Spleen (tissue), 11 donors: ENCODE results near the gene LRRC32. TPM values are rescaled to one million over a fixed set of nuclear protein-coding genes. Genes with fewer than 3 reads are reported as not detected.

Experiments used
- DNase-seq: peaks from one replicate; pipeline ENCODE4 v3.0.0-alpha.2; 2020
- H3K27ac ChIP-seq, 8 donors: fragments of 200-600 bp; sonication (generic) in 7 of 8; 1 replicate in 4 of 8; 2 replicates in 4 of 8; pipeline versions ENCODE4 v1.5.0 to v1.8.0; 2016 to 2021; ENCODE audit warnings: inconsistent platforms in 4 of 8, mild to moderate bottlenecking in 4 of 8, moderate library complexity in 1 of 8
- H3K27me3 ChIP-seq, 7 donors: fragments of 200-600 bp; sonication (generic) in 6 of 7; replicated peaks in 1 of 7; 1 replicate in 4 of 7; 2 replicates in 3 of 7; pipeline versions ENCODE4 v1.5.0 to v1.8.0; 2016 to 2021; ENCODE audit warnings: inconsistent platforms in 3 of 7, mild to moderate bottlenecking in 1 of 7
- H3K36me3 ChIP-seq, 6 donors: fragments of 200-600 bp; sonication (generic) in 5 of 6; 1 replicate in 4 of 6; 2 replicates in 2 of 6; pipeline versions ENCODE4 v1.5.0 to v1.8.0; 2016 to 2021; ENCODE audit warnings: inconsistent platforms in 2 of 6
- H3K4me1 ChIP-seq, 6 donors: fragments of 200-600 bp; sonication (generic) in 5 of 6; 1 replicate in 3 of 6; 2 replicates in 3 of 6; pipeline versions ENCODE4 v1.5.0 to v1.8.0; 2016 to 2021; ENCODE audit warnings: inconsistent platforms in 3 of 6
- H3K4me3 ChIP-seq, 8 donors: fragments of 200-600 bp; sonication (generic) in 7 of 8; 1 replicate in 4 of 8; 2 replicates in 4 of 8; pipeline versions ENCODE4 v1.5.0 to v1.8.0; 2016 to 2021; ENCODE audit warnings: inconsistent platforms in 4 of 8, mild to moderate bottlenecking in 4 of 8, moderate library complexity in 2 of 8
- H3K9me3 ChIP-seq, 8 donors: fragments of 200-600 bp; sonication (generic) in 7 of 8; 1 replicate in 4 of 8; 2 replicates in 4 of 8; pipeline versions ENCODE4 v1.5.0 to v1.8.0; 2016 to 2021; ENCODE audit warnings: inconsistent platforms in 4 of 8
- POLR2A ChIP-seq, 3 donors: fragments of 450-650 bp; IDR thresholded peaks; one replicate each; pipeline ENCODE4 v1.5.1; 2017; ENCODE audit warnings: antibody characterized with exemption in 3 of 3, mild to moderate bottlenecking in 1 of 3
- POLR2AphosphoS5 ChIP-seq, 3 donors: sonication (generic); formaldehyde crosslinking; IDR thresholded peaks; one replicate each; pipeline ENCODE4 v1.5.1; 2017; ENCODE audit warnings: antibody characterized with exemption in 3 of 3
- WGBS, 5 donors: extraction: QIAGEN DNeasy Blood & Tissue Kit in 3 of 5; methylation state at CpG; one replicate each; pipeline versions ENCODE4 v1.1.5 to v1.1.7; 2013 to 2018; 5-methylcytosine and 5-hydroxymethylcytosine counted together
- intact Hi-C: fragments of 100-400 bp; cut with DNase I; formaldehyde crosslinking; loops from one replicate; pipeline ENCODE4 v1.15.0; 2023; ENCODE audit warnings: low total_unique reads
- polyA plus RNA-seq, 3 donors: library from polyadenylated mRNA; stranded (reverse); fragments of 200-250 nt; gene quantifications; one replicate each; pipeline ENCODE4 v1.2.1, GENCODE V29; 2013
- total RNA-seq, 7 donors: library from RNA; depleted of rRNA in 3 of 7; stranded (reverse); fragments of >200 nt in 3 of 7; fragmentation: NEBNext Ultra II Directional in 4 of 7; extraction: Animal tissue kit (Norgen Biotek cat#: 25700) in 4 of 7; gene quantifications; one replicate each; pipeline versions ENCODE4 v1.1.0 to v1.2.1, GENCODE V29; 2016 to 2021
- TF ChIP-seq, protein P1 (sequence below), 11 experiments: fragments of 200-600 bp in 7 of 11; fragments of 450-650 bp in 4 of 11; sonication (generic) in 4 of 11; IDR thresholded peaks in 8 of 11; conservative IDR thresholded peaks in 3 of 11; 1 replicate in 7 of 11; 2 replicates in 4 of 11; pipeline versions ENCODE4 v1.4.0 to v1.8.0; 2016 to 2021; ENCODE audit warnings: antibody characterized with exemption in 11 of 11, inconsistent platforms in 4 of 11, mild to moderate bottlenecking in 1 of 11
- donor health status: healthy with polysubstance abuse.
- donor health status: DM: no; HTN: no; CAD: no; lungs with moderate emphysema.
- donor health status: DM: no; HTN: no; CAD: no.
- donor health status: Bipolar disorder and iron deficiency.
- donor health status: healthy.
- donor health status: DM: no; HTN: no; CAD: no.
- donor health status: DM: yes; HTN: yes; CAD: no.

Gene LRRC32
- total and polyA plus RNA-seq, 10 donors = 25.9 to 214 (median 74.3) TPM

DNA sequence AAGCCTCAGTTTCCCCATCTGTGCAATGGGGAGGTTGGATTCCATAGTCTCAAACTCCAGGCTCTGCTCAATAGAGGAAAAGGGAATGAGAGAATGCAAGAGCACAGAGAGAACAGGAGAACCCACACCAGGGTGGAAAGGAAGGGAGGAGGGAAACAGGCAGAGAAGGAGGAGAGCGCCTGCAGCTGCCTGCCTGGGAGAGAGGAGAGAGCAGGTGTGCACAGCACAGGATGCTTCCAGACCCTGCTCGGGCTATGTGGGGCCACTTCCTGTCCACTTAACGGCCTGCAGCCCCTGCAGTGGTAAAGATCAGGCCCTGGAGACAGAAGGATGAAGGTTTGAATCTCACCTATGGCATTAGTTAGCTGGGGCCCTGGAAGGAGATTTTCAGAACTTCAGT, 12.3 kb downstream of the LRRC32 start:
- Histone ChIP-seq H3K27me3 (peaks cover 0 to 4% (median 0%) of the 10 kb centered on the region in 7 donors), H3K4me3 (no peak overlapping the region), H3K36me3 (peaks cover 0 to 55% (median 14%) of the 10 kb centered on the region in 6 donors), H3K27ac (no peak overlapping the region), H3K4me1 (peaks cover 0 to 47% (median 30%) of the 10 kb centered on the region in 6 donors), H3K9me3 (no peaks in the 10 kb centered on the region)
- TF ChIP-seq, protein P1, sequence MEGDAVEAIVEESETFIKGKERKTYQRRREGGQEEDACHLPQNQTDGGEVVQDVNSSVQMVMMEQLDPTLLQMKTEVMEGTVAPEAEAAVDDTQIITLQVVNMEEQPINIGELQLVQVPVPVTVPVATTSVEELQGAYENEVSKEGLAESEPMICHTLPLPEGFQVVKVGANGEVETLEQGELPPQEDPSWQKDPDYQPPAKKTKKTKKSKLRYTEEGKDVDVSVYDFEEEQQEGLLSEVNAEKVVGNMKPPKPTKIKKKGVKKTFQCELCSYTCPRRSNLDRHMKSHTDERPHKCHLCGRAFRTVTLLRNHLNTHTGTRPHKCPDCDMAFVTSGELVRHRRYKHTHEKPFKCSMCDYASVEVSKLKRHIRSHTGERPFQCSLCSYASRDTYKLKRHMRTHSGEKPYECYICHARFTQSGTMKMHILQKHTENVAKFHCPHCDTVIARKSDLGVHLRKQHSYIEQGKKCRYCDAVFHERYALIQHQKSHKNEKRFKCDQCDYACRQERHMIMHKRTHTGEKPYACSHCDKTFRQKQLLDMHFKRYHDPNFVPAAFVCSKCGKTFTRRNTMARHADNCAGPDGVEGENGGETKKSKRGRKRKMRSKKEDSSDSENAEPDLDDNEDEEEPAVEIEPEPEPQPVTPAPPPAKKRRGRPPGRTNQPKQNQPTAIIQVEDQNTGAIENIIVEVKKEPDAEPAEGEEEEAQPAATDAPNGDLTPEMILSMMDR (IDR thresholded peaks at IDR 0.05 in 8 of 11, conservative IDR thresholded peaks at IDR 0.05 in 3 of 11) = no peak
- TF ChIP-seq POLR2AphosphoS5 (IDR thresholded peaks at IDR 0.05) (no peak), POLR2A (IDR thresholded peaks at IDR 0.05) (no peak)
- 28 to 43% (median 39%) methylated on average over 3 of the region's 3 CpGs for WGBS, 5 donors
- peak; percentile 40 for DNase-seq
- intact Hi-C loops = no loop called here

DNA sequence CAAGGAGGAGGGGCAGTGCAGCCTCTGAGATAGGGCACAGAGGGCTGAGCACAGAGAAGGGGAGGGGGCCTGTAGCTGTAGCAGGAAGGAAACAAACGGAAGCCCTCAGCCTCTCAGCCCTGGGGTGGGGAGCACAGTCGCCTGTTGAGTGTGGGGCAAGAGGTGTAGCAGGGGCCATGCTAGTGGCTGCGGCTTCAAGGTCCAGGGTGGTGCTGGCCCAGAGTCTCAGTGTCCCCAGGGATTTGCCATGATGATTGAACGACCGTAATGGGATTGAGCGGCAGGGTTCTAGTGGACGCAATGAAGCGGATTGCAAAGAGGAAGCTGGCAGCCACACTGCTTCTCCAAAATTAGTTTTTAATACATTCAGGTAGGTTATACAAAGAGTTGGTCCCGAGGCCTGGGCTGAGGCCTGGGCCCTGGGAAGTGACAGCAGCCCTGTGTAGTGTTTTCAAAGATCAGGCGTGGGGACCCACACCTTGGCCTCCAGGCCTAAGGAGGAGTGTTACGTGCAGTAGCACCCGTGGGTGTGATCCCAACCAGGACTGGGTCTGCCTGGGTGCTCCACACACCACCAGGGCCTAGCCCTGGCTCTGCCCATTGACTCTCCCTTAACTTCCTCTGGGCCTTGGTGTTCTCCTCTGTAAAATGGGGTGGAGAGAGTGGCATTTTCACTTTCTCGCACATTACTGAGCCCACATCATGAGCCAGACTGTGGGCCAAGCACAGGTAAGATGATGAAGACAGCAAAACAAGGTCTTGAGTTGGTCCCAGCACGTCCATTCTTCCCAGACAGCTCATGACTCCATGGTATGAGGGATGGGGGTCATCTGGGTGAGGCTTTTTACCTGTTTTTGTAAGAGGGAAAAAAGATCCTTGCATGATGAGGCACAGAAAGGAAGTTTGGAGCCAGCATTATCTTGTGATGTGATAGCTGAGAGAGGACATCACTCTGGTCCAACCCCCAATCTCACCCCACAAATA, 13.1 kb downstream of the LRRC32 start:
- 47 to 82% (median 68%) methylated on average over 13 to 14 of the region's 14 CpGs for WGBS, 5 donors
- Histone ChIP-seq H3K4me3 (no peak overlapping the region), H3K36me3 (peaks cover 0 to 48% (median 14%) of the 10 kb centered on the region in 6 donors), H3K9me3 (no peaks in the 10 kb centered on the region), H3K4me1 (peaks cover 0 to 46% (median 28%) of the 10 kb centered on the region in 6 donors), H3K27me3 (peaks cover 0 to 4% (median 0%) of the 10 kb centered on the region in 7 donors), H3K27ac (peak overlapping the region in 3 of 8 donors; percentile 14 to 28 (median 21))
- DNase-seq = no peak
- intact Hi-C loops = no loop called here
- TF ChIP-seq, protein P1 (IDR thresholded peaks at IDR 0.05 in 8 of 11, conservative IDR thresholded peaks at IDR 0.05 in 3 of 11) = no peak
- no peak for TF ChIP-seq POLR2AphosphoS5 (IDR thresholded peaks at IDR 0.05)
- TF ChIP-seq POLR2A (IDR thresholded peaks at IDR 0.05) = no peak

DNA sequence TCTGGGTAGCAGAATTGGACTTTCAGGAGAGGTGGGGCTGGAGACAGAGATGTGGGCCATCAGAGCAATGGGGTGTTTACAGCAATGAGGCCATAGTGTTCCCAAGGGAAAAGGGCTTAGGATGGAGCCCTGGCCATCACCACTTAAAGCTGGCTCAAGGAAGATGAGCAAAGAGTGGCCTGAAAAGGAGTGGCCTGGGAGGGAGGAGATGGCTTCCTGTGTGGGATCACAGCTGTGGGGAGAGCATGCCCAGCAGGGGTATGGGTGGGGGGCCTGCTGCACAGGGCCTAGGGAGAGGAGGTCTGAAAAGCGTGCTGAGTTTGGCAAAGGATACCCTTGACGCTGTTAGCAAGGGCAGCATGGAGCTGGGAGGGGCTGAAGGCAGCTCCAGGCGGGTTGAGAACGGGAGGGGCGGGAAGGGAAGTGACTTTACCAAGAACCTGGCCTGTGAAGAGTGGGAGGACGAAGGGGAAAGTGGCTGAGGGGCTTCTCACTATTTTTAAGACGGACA, 13.9 kb downstream of the LRRC32 start:
- peak; percentile 48 for DNase-seq
- TF ChIP-seq POLR2AphosphoS5 (IDR thresholded peaks at IDR 0.05) (no peak), POLR2A (IDR thresholded peaks at IDR 0.05) (no peak)
- TF ChIP-seq, protein P1 (IDR thresholded peaks at IDR 0.05 in 8 of 11, conservative IDR thresholded peaks at IDR 0.05 in 3 of 11) = no peak
- Histone ChIP-seq H3K4me1 (peaks cover 0 to 42% (median 28%) of the 10 kb centered on the region in 6 donors), H3K4me3 (no peak overlapping the region), H3K27me3 (peaks cover 0 to 4% (median 0%) of the 10 kb centered on the region in 7 donors), H3K36me3 (peaks cover 0 to 48% (median 14%) of the 10 kb centered on the region in 6 donors), H3K27ac (peak overlapping the region in 3 of 8 donors; percentile 14 to 28 (median 21)), H3K9me3 (no peaks in the 10 kb centered on the region)
- intact Hi-C loops = no loop called here
- WGBS, 5 donors = 34 to 55% (median 40%) methylated on average over 7 of the region's 7 CpGs
